Right lobe of liver (tissue), 4 donors: ENCODE data around the gene C2orf92.

ENCODE experiments used
- POLR2A ChIP-seq: fragments of 450-650 bp; IDR thresholded peaks from one replicate; pipeline ENCODE4 v1.6.1; 2017; ENCODE audit warnings: antibody characterized with exemption, mild to moderate bottlenecking
- TF ChIP-seq, protein P1 (sequence below), 4 donors: fragments of 200-600 bp in 3 of 4; fragments of 450-650 bp in 1 of 4; IDR thresholded peaks; one replicate each; pipeline versions ENCODE4 v1.5.1 to v1.8.0; 2016 to 2022; ENCODE audit warnings: antibody characterized with exemption in 4 of 4, mild to moderate bottlenecking in 2 of 4
- donor health status: DM: no; HTN: no; CAD: no.
- donor health status: DM: no; HTN: no; CAD: no.
- donor health status: DM: no; HTN: yes; CAD: no.

DNA sequence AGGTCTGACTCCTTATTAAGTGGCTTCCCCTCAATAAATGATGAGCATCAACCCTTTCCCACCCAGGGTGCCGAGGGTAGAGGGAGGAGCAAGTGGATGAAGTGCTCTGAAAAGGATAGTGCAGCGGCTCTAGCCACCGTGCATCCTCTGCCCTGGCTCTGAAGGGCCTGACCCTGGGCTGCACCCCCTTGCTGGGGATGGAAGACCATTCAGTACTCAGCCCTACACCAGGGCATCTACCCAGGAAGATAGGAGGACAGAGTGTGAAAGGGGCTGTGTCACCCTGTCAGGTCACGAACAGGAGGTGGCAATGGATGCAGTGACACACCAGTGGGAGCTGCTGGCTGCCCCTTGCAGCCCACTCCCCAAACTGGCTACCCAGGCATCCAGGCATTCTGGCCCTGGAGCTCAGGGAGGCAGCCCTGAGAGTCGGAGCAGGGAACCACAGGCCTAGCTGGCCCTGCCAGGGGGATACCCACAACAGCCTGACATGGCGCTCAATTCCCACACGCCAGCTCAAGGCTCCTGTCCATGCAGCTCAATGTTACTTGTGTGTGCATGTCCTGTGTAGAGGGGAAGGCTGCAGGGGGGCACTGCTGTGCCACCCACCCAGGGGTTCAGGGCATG is 13.3 kb upstream of the C2orf92 start:
- TF ChIP-seq POLR2A: no peak
- TF ChIP-seq, protein P1, sequence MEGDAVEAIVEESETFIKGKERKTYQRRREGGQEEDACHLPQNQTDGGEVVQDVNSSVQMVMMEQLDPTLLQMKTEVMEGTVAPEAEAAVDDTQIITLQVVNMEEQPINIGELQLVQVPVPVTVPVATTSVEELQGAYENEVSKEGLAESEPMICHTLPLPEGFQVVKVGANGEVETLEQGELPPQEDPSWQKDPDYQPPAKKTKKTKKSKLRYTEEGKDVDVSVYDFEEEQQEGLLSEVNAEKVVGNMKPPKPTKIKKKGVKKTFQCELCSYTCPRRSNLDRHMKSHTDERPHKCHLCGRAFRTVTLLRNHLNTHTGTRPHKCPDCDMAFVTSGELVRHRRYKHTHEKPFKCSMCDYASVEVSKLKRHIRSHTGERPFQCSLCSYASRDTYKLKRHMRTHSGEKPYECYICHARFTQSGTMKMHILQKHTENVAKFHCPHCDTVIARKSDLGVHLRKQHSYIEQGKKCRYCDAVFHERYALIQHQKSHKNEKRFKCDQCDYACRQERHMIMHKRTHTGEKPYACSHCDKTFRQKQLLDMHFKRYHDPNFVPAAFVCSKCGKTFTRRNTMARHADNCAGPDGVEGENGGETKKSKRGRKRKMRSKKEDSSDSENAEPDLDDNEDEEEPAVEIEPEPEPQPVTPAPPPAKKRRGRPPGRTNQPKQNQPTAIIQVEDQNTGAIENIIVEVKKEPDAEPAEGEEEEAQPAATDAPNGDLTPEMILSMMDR (IDR thresholded peaks at IDR 0.05): no peak
